ENCODE measurements around the gene CCDC92B. TPM values are rescaled to one million over a fixed set of nuclear protein-coding genes. Genes with fewer than 3 reads are reported as not detected.

Gene CCDC92B
- total and polyA plus RNA-seq, 2 experiments from 2014 or later: 0.10 TPM; not detected in 1

DNA sequence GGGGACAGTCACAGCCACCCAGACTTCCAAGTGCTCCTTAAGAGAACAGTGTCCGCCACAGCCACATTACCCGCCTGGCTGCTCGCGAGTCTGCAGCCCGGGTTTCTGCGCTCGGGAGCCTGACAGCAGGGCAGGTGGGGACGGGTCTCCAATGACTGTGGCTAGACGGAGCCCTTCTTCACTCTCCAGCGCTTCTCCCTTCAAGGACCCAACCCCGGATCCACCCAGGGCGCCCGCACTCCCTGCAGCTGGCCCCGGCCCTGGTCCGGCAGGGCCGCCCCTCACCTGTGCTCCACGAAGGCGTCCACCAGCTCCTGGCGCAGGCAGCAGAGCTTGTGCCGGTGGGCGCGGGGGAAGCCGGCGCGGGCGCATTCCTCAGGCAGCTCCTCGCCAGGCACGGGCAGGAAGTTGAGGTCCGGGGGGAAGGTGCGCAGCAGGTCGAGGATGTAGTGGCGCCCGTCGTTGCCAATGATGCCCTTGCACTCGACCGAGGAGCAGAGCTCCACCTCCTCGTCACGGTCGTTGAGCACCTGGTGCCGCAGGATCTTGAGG is 51.8 kb downstream of the CCDC92B start:
- Histone ChIP-seq H3K4me1 (ENCODE audit: insufficient read depth) (no peaks in the 10 kb centered on the region), H3K79me2 (no peaks in the 10 kb centered on the region), H3K27ac (no peak overlapping the region), H3K9me3 (ENCODE audit: low read depth) (no peaks in the 10 kb centered on the region), H3K36me3 (replicated peaks; ENCODE audit: insufficient read depth, low read depth) (no peaks in the 10 kb centered on the region), H4K20me1 (ENCODE audit: insufficient read depth, poor library complexity, severe bottlenecking) (no peaks in the 10 kb centered on the region), H3K4me3 (no peak overlapping the region), H3K27me3 (no peaks in the 10 kb centered on the region), H3K9me2 (replicated peaks; ENCODE audit: insufficient read depth) (no peaks in the 10 kb centered on the region), H3K4me2 (no peak overlapping the region), H2AFZ (no peak overlapping the region)
- TF ChIP-seq EZH2 (IDR thresholded peaks at IDR 0.05; ENCODE audit: borderline replicate concordance) (no peak), EZH2phosphoT487 (IDR thresholded peaks at IDR 0.05; ENCODE audit: low read depth, severe bottlenecking, unreplicated experiment) (no peak)
- TF ChIP-seq, protein P1, sequence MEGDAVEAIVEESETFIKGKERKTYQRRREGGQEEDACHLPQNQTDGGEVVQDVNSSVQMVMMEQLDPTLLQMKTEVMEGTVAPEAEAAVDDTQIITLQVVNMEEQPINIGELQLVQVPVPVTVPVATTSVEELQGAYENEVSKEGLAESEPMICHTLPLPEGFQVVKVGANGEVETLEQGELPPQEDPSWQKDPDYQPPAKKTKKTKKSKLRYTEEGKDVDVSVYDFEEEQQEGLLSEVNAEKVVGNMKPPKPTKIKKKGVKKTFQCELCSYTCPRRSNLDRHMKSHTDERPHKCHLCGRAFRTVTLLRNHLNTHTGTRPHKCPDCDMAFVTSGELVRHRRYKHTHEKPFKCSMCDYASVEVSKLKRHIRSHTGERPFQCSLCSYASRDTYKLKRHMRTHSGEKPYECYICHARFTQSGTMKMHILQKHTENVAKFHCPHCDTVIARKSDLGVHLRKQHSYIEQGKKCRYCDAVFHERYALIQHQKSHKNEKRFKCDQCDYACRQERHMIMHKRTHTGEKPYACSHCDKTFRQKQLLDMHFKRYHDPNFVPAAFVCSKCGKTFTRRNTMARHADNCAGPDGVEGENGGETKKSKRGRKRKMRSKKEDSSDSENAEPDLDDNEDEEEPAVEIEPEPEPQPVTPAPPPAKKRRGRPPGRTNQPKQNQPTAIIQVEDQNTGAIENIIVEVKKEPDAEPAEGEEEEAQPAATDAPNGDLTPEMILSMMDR (IDR thresholded peaks at IDR 0.05; ENCODE audit: poor library complexity): no peak
- DNase-seq (ENCODE audit: low spot score): no peak
- 97% methylated on average over 38 of the region's 40 CpGs for WGBS (ENCODE audit: low lambda C conversion rate, missing lambda C conversion rate)

DNA sequence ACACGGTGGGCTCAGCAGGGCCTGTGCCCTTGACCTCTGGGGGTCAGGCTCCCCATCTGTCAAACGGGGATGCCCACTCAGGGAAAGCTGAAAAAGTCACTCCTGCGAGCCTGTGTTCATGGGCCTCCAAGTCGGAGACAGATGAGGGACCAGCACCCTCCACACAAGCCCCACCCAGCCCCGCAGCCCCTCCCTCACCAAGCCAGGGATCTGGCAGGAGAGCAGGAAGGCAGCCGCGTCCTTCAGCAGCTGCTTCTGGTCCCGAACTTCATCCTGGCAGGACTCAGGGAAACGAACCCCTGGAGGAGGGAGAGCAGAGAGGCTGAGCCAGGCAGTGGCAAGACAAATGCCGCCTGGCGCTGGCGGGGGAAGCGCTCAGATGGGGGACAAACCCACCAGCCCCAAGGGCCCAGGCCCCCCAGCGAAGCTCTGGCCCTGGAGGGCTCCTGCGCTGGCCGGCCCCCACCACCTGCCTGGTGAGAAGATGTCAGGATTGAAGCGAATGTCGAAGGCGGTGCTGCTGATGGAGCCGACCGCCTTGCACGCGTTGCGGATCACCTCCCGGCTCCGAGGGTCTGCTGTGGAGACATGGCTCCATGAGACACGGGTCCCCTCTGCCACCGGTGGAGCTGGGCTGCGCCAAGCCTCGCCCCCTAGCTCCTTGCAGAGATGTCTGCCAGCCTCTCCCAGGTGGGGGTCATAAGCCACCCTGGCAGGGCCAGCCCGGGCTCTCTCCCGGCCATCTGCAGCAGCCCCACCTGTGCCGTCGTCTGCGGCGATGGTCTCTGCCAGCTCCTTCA is 53.3 kb downstream of the CCDC92B start:
- Histone ChIP-seq H3K4me2 (no peak overlapping the region), H2AFZ (no peak overlapping the region), H3K9me2 (replicated peaks; ENCODE audit: insufficient read depth) (no peaks in the 10 kb centered on the region), H3K9me3 (ENCODE audit: low read depth) (no peaks in the 10 kb centered on the region), H3K36me3 (replicated peaks; ENCODE audit: insufficient read depth, low read depth) (no peaks in the 10 kb centered on the region), H3K4me3 (no peak overlapping the region), H3K4me1 (ENCODE audit: insufficient read depth) (no peaks in the 10 kb centered on the region), H3K27ac (no peak overlapping the region), H3K79me2 (no peaks in the 10 kb centered on the region), H4K20me1 (ENCODE audit: insufficient read depth, poor library complexity, severe bottlenecking) (no peaks in the 10 kb centered on the region), H3K27me3 (no peaks in the 10 kb centered on the region)
- TF ChIP-seq EZH2 (IDR thresholded peaks at IDR 0.05; ENCODE audit: borderline replicate concordance): no peak
- TF ChIP-seq, protein P1 (IDR thresholded peaks at IDR 0.05; ENCODE audit: poor library complexity): no peak
- no peak for TF ChIP-seq EZH2phosphoT487 (IDR thresholded peaks at IDR 0.05; ENCODE audit: low read depth, severe bottlenecking, unreplicated experiment)
- DNase-seq (ENCODE audit: low spot score): no peak
- 95% methylated on average over 35 of the region's 36 CpGs for WGBS (ENCODE audit: low lambda C conversion rate, missing lambda C conversion rate)

DNA sequence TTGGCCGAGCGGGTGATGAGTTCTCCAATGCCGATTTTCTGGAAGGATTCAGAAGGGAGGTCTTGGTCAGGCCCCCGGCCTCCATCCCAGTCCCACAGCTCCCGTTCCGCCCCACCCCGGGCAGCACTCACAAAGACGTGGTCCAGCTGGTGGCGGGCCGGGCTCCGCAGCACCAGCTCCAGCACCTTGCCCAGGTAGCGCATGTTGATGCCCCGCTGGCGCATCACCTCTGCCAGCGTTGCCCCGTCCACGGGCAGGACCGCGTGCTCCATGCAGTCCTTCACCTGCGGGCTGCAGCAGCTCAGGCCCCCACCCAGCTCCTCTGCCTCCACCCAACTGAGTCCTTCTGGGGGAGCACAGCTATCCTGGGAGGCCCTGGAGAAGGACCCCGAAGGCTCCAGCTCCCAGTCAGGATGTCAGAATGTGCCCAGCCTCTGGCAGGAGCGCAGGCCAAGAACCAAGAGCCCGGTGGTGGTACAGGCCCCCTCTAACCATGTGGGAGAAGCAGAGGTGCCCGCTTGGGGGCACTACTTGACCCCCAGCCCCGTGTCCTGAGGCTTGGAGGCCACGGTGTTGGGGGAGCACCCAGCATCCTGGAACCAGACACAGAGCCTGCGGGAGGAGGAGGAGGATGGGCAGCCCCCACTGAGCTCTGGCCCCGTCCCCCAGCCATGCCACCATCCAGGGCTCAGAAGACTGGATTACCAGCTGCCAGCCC is 54.0 kb downstream of the CCDC92B start:
- Histone ChIP-seq H3K9me3 (ENCODE audit: low read depth) (no peaks in the 10 kb centered on the region), H2AFZ (no peak overlapping the region), H3K79me2 (no peaks in the 10 kb centered on the region), H3K36me3 (replicated peaks; ENCODE audit: insufficient read depth, low read depth) (no peaks in the 10 kb centered on the region), H3K9me2 (replicated peaks; ENCODE audit: insufficient read depth) (no peaks in the 10 kb centered on the region), H3K27ac (no peak overlapping the region), H3K27me3 (no peaks in the 10 kb centered on the region), H3K4me3 (no peak overlapping the region), H4K20me1 (ENCODE audit: insufficient read depth, poor library complexity, severe bottlenecking) (no peaks in the 10 kb centered on the region), H3K4me1 (ENCODE audit: insufficient read depth) (no peaks in the 10 kb centered on the region), H3K4me2 (no peak overlapping the region)
- WGBS (ENCODE audit: low lambda C conversion rate, missing lambda C conversion rate): 96% methylated on average over 25 of the region's 28 CpGs
- no peak for DNase-seq (ENCODE audit: low spot score)
- TF ChIP-seq, protein P1 (IDR thresholded peaks at IDR 0.05; ENCODE audit: poor library complexity): no peak
- TF ChIP-seq EZH2phosphoT487 (IDR thresholded peaks at IDR 0.05; ENCODE audit: low read depth, severe bottlenecking, unreplicated experiment) (no peak), EZH2 (IDR thresholded peaks at IDR 0.05; ENCODE audit: borderline replicate concordance) (no peak)
